ENCODE measurements around the gene TNFAIP2. TPM values are rescaled to one million over a fixed set of nuclear protein-coding genes. Genes with fewer than 3 reads are reported as not detected.

Gene TNFAIP2
- total and polyA plus RNA-seq, 2 experiments from 2014 or later = 9.6 to 51.8 TPM

GRCh38 chr14:103137689-103138300 is 14.5 kb downstream of the TNFAIP2 start:
- Histone ChIP-seq H3K9ac (no peak overlapping the region), H3K9me2 (ENCODE audit: insufficient read depth) (no peaks in the 10 kb centered on the region), H3K4me2 (ENCODE audit: unreplicated experiment) (no peak overlapping the region), H3F3A (ENCODE audit: insufficient read depth) (no peaks in the 10 kb centered on the region), H3K27me3 (replicated peaks; ENCODE audit: insufficient read depth) (no peaks in the 10 kb centered on the region), H3K36me3 (ENCODE audit: low read depth) (no peaks in the 10 kb centered on the region), H4K20me1 (ENCODE audit: insufficient read depth) (no peaks in the 10 kb centered on the region), H3K4me3 (no peak overlapping the region), H3K9me3 (ENCODE audit: low read depth) (no peaks in the 10 kb centered on the region), H2AFZ (no peak overlapping the region), H3K27ac (no peak overlapping the region), H3K79me2 (ENCODE audit: insufficient read depth) (no peaks in the 10 kb centered on the region), H3K4me1 (ENCODE audit: insufficient read depth) (peaks cover 10% of the 10 kb centered on the region; the same call in 1 of the 2 replicates)
- no peak for TF ChIP-seq EZH2phosphoT487 (IDR thresholded peaks at IDR 0.05; ENCODE audit: insufficient read depth, low read depth)
- no peak for TF ChIP-seq EZH2 (IDR thresholded peaks at IDR 0.05; ENCODE audit: insufficient read depth, poor library complexity, severe bottlenecking)
- WGBS, 2 experiments (ENCODE audit: low coverage in 1 of 2, low lambda C conversion rate in 2 of 2, missing lambda C conversion rate in 2 of 2) = 61 to 62% methylated on average over 21 to 22 of the region's 22 CpGs
- in situ Hi-C loops (cut with MboI) = no loop called here
- no peak for DNase-seq

GRCh38 chr14:103138301-103139131 is 15.3 kb downstream of the TNFAIP2 start:
- no peaks in the 10 kb centered on the region for H4K20me1 ChIP-seq (ENCODE audit: insufficient read depth)
- no peaks in the 10 kb centered on the region for H3K27me3 ChIP-seq (replicated peaks; ENCODE audit: insufficient read depth)
- no peak overlapping the region for H3K9ac ChIP-seq
- no peaks in the 10 kb centered on the region for H3K9me3 ChIP-seq (ENCODE audit: low read depth)
- WGBS, 2 experiments (ENCODE audit: low coverage in 1 of 2, low lambda C conversion rate in 2 of 2, missing lambda C conversion rate in 2 of 2) = 40 to 44% methylated on average over 26 to 53 of the region's 66 CpGs
- H2AFZ ChIP-seq = no peak overlapping the region
- no peaks in the 10 kb centered on the region for H3K36me3 ChIP-seq (ENCODE audit: low read depth)
- H3K4me3 ChIP-seq = no peak overlapping the region
- H3K4me2 ChIP-seq (ENCODE audit: unreplicated experiment) = no peak overlapping the region
- H3K9me2 ChIP-seq (ENCODE audit: insufficient read depth) = no peaks in the 10 kb centered on the region
- in situ Hi-C loops (cut with MboI) = no loop called here
- H3K4me1 ChIP-seq (ENCODE audit: insufficient read depth) = peaks cover 17% of the 10 kb centered on the region
- no peaks in the 10 kb centered on the region for H3K79me2 ChIP-seq (ENCODE audit: insufficient read depth)
- TF ChIP-seq EZH2phosphoT487 (IDR thresholded peaks at IDR 0.05; ENCODE audit: insufficient read depth, low read depth) (no peak), EZH2 (IDR thresholded peaks at IDR 0.05; ENCODE audit: insufficient read depth, poor library complexity, severe bottlenecking) (no peak)
- H3F3A ChIP-seq (ENCODE audit: insufficient read depth) = no peaks in the 10 kb centered on the region
- no peak for DNase-seq
- H3K27ac ChIP-seq = no peak overlapping the region

- 68 to 78% methylated on average over 16 to 29 of the region's 29 CpGs for WGBS, 2 experiments (ENCODE audit: low coverage in 1 of 2, low lambda C conversion rate in 2 of 2, missing lambda C conversion rate in 2 of 2)
- Histone ChIP-seq H3K27ac (no peak overlapping the region), H3K27me3 (replicated peaks; ENCODE audit: insufficient read depth) (no peaks in the 10 kb centered on the region), H3K4me1 (ENCODE audit: insufficient read depth) (peaks cover 24% of the 10 kb centered on the region), H4K20me1 (ENCODE audit: insufficient read depth) (no peaks in the 10 kb centered on the region), H3K79me2 (ENCODE audit: insufficient read depth) (no peaks in the 10 kb centered on the region), H3K36me3 (ENCODE audit: low read depth) (no peaks in the 10 kb centered on the region), H3K9me3 (ENCODE audit: low read depth) (no peaks in the 10 kb centered on the region), H3F3A (ENCODE audit: insufficient read depth) (peaks cover 3% of the 10 kb centered on the region; the same call in 1 of the 2 replicates), H2AFZ (no peak overlapping the region), H3K4me3 (no peak overlapping the region), H3K4me2 (ENCODE audit: unreplicated experiment) (no peak overlapping the region), H3K9me2 (ENCODE audit: insufficient read depth) (no peaks in the 10 kb centered on the region), H3K9ac (no peak overlapping the region)
- in situ Hi-C loops (cut with MboI) = no loop called here
- no peak for TF ChIP-seq EZH2 (IDR thresholded peaks at IDR 0.05; ENCODE audit: insufficient read depth, poor library complexity, severe bottlenecking)
- no peak for TF ChIP-seq EZH2phosphoT487 (IDR thresholded peaks at IDR 0.05; ENCODE audit: insufficient read depth, low read depth)
- DNase-seq = no peak
Measured at GRCh38 chr14:103139132-103140025, 16.1 kb downstream of the TNFAIP2 start.

Measured in GM23248 (cell line).